ENCODE results near the gene CPA1.

DNA sequence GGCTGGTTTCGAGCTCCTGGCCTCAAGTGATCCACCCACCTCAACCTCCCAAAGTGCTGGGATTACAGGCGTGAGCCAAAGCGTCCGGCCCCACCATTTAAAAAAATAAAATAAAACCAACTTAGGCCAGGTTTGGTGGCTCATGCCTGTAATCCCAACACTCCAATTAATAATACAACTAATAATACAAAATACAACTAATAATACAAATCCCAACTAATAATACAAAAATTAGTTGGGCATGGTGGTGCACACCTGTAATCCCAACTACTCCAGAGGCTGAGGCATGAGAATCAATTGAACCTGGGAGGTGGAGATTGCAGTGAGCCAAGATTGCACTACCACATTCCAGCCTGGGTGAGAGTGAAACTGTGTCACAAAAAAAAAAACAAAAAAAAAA, 32.9 kb downstream of the CPA1 start:
- TF ChIP-seq POLR2AphosphoS5 (IDR thresholded peaks at IDR 0.05; ENCODE audit: borderline replicate concordance, low read depth, low read length) (no peak), EZH2 (IDR thresholded peaks at IDR 0.05) (no peak)

Data from SK-N-MC (cell line).